ENCODE data around the gene MAMDC2. TPM values are rescaled to one million over a fixed set of nuclear protein-coding genes. Genes with fewer than 3 reads are reported as not detected.

Gene MAMDC2
- total and polyA plus RNA-seq, 2 of the 8 experiments (the other 6 are each of a cell fraction or from before 2014, with no cell fraction given) = 6.1 to 15.4 TPM

- Histone ChIP-seq H3K56ac (replicated peaks; ENCODE audit: insufficient read length, low read depth, low read length) (no peak overlapping the region), H3K9ac (replicated peaks in 1 of 4; ENCODE audit: extremely low read depth in 1 of 4, low read depth in 3 of 4, low read length in 3 of 4) (no peak overlapping the region), H2BK5ac (ENCODE audit: low read depth, low read length) (no peak overlapping the region), H3K9me3 (ENCODE audit: insufficient read depth in 2 of 2, low read depth in 1 of 2, low read length in 1 of 2) (no peaks in the 10 kb centered on the region), H3K4me1 (replicated peaks in 1 of 4; ENCODE audit: control insufficient read depth in 3 of 4, insufficient read depth in 4 of 4, low read length in 3 of 4) (no peaks in the 10 kb centered on the region), H3K27me3 (replicated peaks in 1 of 4; ENCODE audit: control insufficient read depth in 3 of 4, extremely low read depth in 1 of 4, insufficient read depth in 3 of 4, low read length in 3 of 4) (no peaks in the 10 kb centered on the region), H3K23me2 (ENCODE audit: low read depth, low read length) (no peaks in the 10 kb centered on the region; the same call in 1 of the 2 replicates), H2BK120ac (replicated peaks; ENCODE audit: low read depth, low read length) (no peak overlapping the region), H2AFZ (ENCODE audit: low read length) (no peak overlapping the region), H3K18ac (ENCODE audit: extremely low read depth, low read length) (no peak overlapping the region), H2BK20ac (ENCODE audit: low read length) (no peak overlapping the region), H3K4me3 (ENCODE audit: extremely low read depth in 1 of 4, insufficient read depth in 2 of 4, low read depth in 3 of 4, low read length in 4 of 4) (no peak overlapping the region), H3K36me3 (ENCODE audit: control insufficient read depth in 2 of 4, insufficient read depth in 4 of 4, low read length in 3 of 4) (no peaks in the 10 kb centered on the region), H4K5ac (ENCODE audit: insufficient read length, low read depth, low read length) (no peak overlapping the region), H4K91ac (replicated peaks; ENCODE audit: insufficient read length, low read length) (no peak overlapping the region), H3K79me1 (ENCODE audit: low read depth, low read length) (no peaks in the 10 kb centered on the region), H3K4me2 (ENCODE audit: insufficient read depth in 1 of 2, low read depth in 2 of 2, low read length in 2 of 2) (no peak overlapping the region), H3K23ac (ENCODE audit: insufficient read length) (no peak overlapping the region), H2AK5ac (ENCODE audit: low read depth, low read length) (no peak overlapping the region), H4K20me1 (replicated peaks in 1 of 2; ENCODE audit: control insufficient read depth in 1 of 2, insufficient read depth in 2 of 2, low read length in 2 of 2) (no peaks in the 10 kb centered on the region), H3K79me2 (ENCODE audit: control insufficient read depth in 1 of 2, insufficient read depth in 2 of 2, low read length in 2 of 2) (no peaks in the 10 kb centered on the region), H3K4ac (replicated peaks; ENCODE audit: insufficient read length, low read depth, low read length) (no peak overlapping the region), H3K14ac (ENCODE audit: insufficient read length) (no peak overlapping the region), H2BK15ac (ENCODE audit: low read length) (no peak overlapping the region), H2BK12ac (ENCODE audit: low read depth, low read length) (no peak overlapping the region), H4K8ac (ENCODE audit: extremely low read depth, insufficient read depth, low read length) (no peak overlapping the region), H3K27ac (ENCODE audit: low read depth, low read length) (no peak overlapping the region)
- DNase-seq (ENCODE audit: low read depth in 1 of 2, low spot score in 2 of 2) (no peak), FAIRE-seq (no peak)
- ChIA-PET CTCF (ENCODE audit: partially characterized antibody) (interaction anchor here (2.3 to 2.4 kb wide), 2 partner anchors 10 to 100 kb away, joined by 5 read pairs; no protein-coding TSS in a partner anchor), POLR2A (ENCODE audit: partially characterized antibody) (interaction anchor here (1.3 kb wide), 1 partner anchor 30 kb away, joined by 3 read pairs; the partner anchor contains the start of gene MAMDC2)
- WGBS, 2 experiments (ENCODE audit: extremely low coverage in 1 of 2, insufficient coverage in 1 of 2, insufficient read length in 1 of 2, insufficient replicate concordance in 2 of 2, low coverage in 1 of 2, low lambda C conversion rate in 2 of 2, missing lambda C conversion rate in 1 of 2) = 72% methylated on average over 2 of the region's 2 CpGs; no CpG with 5 or more reads in 1 of the 2 experiments
Observed at GRCh38 chr9:70013598-70014196, 30.0 kb upstream of the MAMDC2 start.

Measured in H1 (cell line).